KMS-11 (cell line): ENCODE data around the gene PDZRN3.

Experiments
- H2AFZ ChIP-seq: fragments of 200-600 bp; sonication (generic); 2 replicates; pipeline ENCODE4 v1.6.1; 2016; ENCODE audit warnings: antibody characterized with exemption, mixed run types, low read depth
- H3K27ac ChIP-seq: fragments of 200-600 bp; sonication (generic); 2 replicates; pipeline ENCODE4 v1.6.1; 2016; ENCODE audit warnings: mild to moderate bottlenecking, mixed run types
- H3K27me3 ChIP-seq: fragments of 200-600 bp; sonication (generic); 2 replicates; pipeline ENCODE4 v1.6.1; 2017; ENCODE audit warnings: mild to moderate bottlenecking, low read depth, mixed run types, moderate library complexity; ENCODE audit not compliant: insufficient read depth
- H3K36me3 ChIP-seq: fragments of 200-600 bp; sonication (generic); 2 replicates; pipeline ENCODE4 v1.6.1; 2017; ENCODE audit warnings: mild to moderate bottlenecking, mixed run types; ENCODE audit not compliant: insufficient read depth
- H3K4me1 ChIP-seq: fragments of 200-600 bp; sonication (generic); 2 replicates; pipeline ENCODE4 v1.6.1; 2016; ENCODE audit warnings: mild to moderate bottlenecking, low read depth, mixed run types; ENCODE audit not compliant: poor library complexity, severe bottlenecking
- H3K4me2 ChIP-seq: fragments of 200-600 bp; sonication (generic); 2 replicates; pipeline ENCODE4 v1.7.0; 2016; ENCODE audit warnings: mild to moderate bottlenecking, mixed run types
- H3K4me3 ChIP-seq: fragments of 200-600 bp; sonication (generic); IDR thresholded peaks from 2 replicates; pipeline ENCODE4 v1.6.1; 2017; ENCODE audit warnings: low read depth, low read length, mixed read lengths; ENCODE audit not compliant: insufficient read depth
- H3K79me2 ChIP-seq: fragments of 200-600 bp; sonication (generic); 2 replicates; pipeline ENCODE4 v1.6.1; 2016; ENCODE audit warnings: low read depth, mixed run types; ENCODE audit not compliant: insufficient read depth
- H3K9ac ChIP-seq: fragments of 200-600 bp; sonication (generic); 2 replicates; pipeline ENCODE4 v1.6.1; 2016; ENCODE audit warnings: mild to moderate bottlenecking, mixed run types
- H4K20me1 ChIP-seq: fragments of 200-600 bp; sonication (generic); 2 replicates; pipeline ENCODE4 v1.6.1; 2016; ENCODE audit warnings: mild to moderate bottlenecking, mixed run types; ENCODE audit not compliant: insufficient read depth
- CTCF ChIP-seq: fragments of 200-600 bp; sonication (generic); conservative IDR thresholded peaks from 2 replicates; pipeline ENCODE4 v1.6.1; 2017; ENCODE audit warnings: low read depth, mild to moderate bottlenecking, antibody characterized with exemption, low read length, moderate library complexity, mixed read lengths

PDZRN3 gene

DNA sequence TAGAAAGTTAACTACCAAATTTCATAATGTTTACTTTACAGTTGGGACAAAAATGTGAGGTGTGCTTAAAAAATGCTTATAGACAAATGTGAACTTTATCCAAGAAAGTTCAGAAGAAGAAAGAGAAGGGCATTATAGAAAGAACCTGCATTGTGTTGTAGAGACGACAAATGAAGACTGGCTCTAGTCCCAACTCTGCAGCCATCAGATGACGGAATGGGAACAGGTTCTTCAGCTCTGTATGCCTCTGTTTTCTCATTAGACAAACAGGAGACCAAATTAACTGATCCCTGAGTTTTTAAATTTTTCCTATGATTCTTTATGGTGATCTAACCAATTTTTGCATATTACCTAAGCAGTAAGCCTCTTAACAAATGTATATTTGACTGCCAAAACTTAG, 49.2 kb downstream of the PDZRN3 start:
- no peak for TF ChIP-seq CTCF
- Histone ChIP-seq H4K20me1 (no peaks in the 10 kb centered on the region), H3K27me3 (no peaks in the 10 kb centered on the region), H3K9ac (no peak overlapping the region), H3K27ac (no peak overlapping the region), H3K36me3 (no peaks in the 10 kb centered on the region), H2AFZ (no peak overlapping the region), H3K79me2 (no peaks in the 10 kb centered on the region), H3K4me1 (no peaks in the 10 kb centered on the region), H3K4me2 (no peak overlapping the region), H3K4me3 (no peak overlapping the region)

DNA sequence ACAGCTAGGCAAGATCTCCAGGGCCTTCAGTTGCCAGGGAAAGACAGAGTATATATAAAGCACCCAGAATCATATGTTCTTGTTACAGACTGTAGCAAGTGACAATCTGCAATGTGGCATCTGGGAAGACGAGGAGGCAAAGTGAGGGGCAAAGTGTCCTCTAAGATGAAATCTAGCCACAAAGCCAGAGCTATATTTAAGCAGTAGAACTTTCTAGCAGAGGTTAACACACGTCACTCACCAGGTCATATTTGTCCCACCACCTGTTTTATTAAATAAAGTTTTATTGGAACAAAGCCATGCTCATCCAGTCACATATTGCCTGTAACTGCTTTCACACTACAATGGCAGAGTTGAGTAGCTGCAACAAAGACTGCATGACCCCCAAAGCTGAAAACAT, 51.5 kb downstream of the PDZRN3 start:
- no peaks in the 10 kb centered on the region for H3K27me3 ChIP-seq
- no peaks in the 10 kb centered on the region for H4K20me1 ChIP-seq
- no peak overlapping the region for H3K4me2 ChIP-seq
- no peak for TF ChIP-seq CTCF
- no peak overlapping the region for H3K27ac ChIP-seq
- no peak overlapping the region for H2AFZ ChIP-seq
- peaks cover 10% of the 10 kb centered on the region for H3K4me1 ChIP-seq
- H3K4me3 ChIP-seq = no peak overlapping the region
- H3K9ac ChIP-seq = no peak overlapping the region
- H3K79me2 ChIP-seq = no peaks in the 10 kb centered on the region
- no peaks in the 10 kb centered on the region for H3K36me3 ChIP-seq

DNA sequence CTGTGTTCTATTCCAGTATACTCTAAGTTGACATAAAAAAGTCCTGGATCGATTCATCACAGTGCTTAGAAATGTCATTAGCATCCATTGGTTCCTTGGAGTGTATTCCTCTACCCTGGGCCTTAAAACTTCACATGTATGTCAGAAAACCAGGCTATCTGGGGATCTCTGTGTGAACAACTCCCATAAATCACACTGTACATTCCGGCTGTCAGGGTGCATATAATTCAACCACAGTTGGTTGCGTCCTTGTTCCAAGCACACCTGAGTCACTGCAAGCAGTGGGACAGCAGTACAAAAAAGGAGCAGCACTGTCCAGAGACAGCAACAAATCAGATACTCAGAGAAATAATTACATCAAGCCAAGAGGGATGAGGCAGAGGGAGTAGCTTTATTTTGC, 52.4 kb downstream of the PDZRN3 start:
- Histone ChIP-seq H3K4me3 (no peak overlapping the region), H3K27me3 (no peaks in the 10 kb centered on the region), H3K4me2 (no peak overlapping the region), H2AFZ (no peak overlapping the region), H3K36me3 (no peaks in the 10 kb centered on the region), H4K20me1 (no peaks in the 10 kb centered on the region), H3K27ac (no peak overlapping the region), H3K4me1 (peaks cover 18% of the 10 kb centered on the region), H3K79me2 (no peaks in the 10 kb centered on the region), H3K9ac (no peak overlapping the region)
- no peak for TF ChIP-seq CTCF

DNA sequence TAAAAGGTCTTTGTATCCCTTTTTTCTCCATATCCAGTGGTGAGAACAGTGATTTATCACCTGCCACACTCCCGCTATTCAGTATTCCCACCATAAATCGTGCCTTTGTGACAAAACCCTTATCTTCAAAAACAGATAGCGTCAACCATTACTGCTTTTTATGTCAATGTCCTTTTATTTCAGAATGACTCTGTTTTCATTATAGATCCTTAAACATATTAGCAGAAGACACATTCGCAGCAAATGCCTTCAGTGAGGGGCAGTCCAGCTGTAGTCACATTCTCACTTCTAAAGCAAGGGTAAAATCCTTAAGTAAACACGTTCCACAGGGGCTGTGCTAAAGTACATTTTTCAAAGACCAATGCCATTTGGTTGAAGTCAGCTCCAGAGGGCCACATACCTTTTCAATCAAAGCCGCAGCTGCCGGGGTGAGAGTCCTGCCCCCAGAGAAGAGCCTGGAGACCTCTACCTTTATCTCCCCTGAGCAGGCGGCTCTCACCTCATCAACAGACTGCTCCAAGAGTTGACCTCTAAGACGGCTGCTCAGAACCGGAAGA, 53.4 kb downstream of the PDZRN3 start:
- Histone ChIP-seq H2AFZ (no peak overlapping the region), H3K27me3 (no peaks in the 10 kb centered on the region), H3K79me2 (no peaks in the 10 kb centered on the region), H3K27ac (no peak overlapping the region), H3K9ac (no peak overlapping the region), H3K4me2 (no peak overlapping the region), H3K4me3 (no peak overlapping the region), H3K4me1 (peaks cover 23% of the 10 kb centered on the region), H3K36me3 (no peaks in the 10 kb centered on the region), H4K20me1 (no peaks in the 10 kb centered on the region)
- no peak for TF ChIP-seq CTCF
